ENCODE measurements around the gene AQP12B. TPM values are rescaled to one million over a fixed set of nuclear protein-coding genes. Genes with fewer than 3 reads are reported as not detected.
"Not testable (repeated sequence)": the region's sequence is repeated elsewhere in the genome, so short reads cannot be mapped to it uniquely, and the experiment has no call there.

The AQP12B gene
- total RNA-seq, 1 experiment from 2014 or later, result not detected

GRCh38 chr2:240691631-240692420 is 9.1 kb upstream of the AQP12B start, which contains the start of gene AQP12A:
Gene AQP12A (plus strand): TSS chr2:240691866. CDS start chr2:240691914, 48 bp downstream.
- H3K36me3 Mint-ChIP-seq (ENCODE audit: insufficient read depth, unreplicated experiment); DNase-seq; H3K4me3 Mint-ChIP-seq (ENCODE audit: low read depth, unreplicated experiment); H3K9me3 Mint-ChIP-seq (ENCODE audit: low read depth, unreplicated experiment); intact Hi-C loops (cut with micrococcal nuclease; ENCODE audit: unreplicated experiment); CTCF ChIA-PET; H3K4me1 Mint-ChIP-seq (ENCODE audit: low read depth, unreplicated experiment); H3K27ac Mint-ChIP-seq (ENCODE audit: unreplicated experiment); BruUV-seq (replicated peaks): not testable (repeated sequence)
- H3K27me3 Mint-ChIP-seq (ENCODE audit: unreplicated experiment), result peaks cover 13% of the 10 kb centered on the region

DNA sequence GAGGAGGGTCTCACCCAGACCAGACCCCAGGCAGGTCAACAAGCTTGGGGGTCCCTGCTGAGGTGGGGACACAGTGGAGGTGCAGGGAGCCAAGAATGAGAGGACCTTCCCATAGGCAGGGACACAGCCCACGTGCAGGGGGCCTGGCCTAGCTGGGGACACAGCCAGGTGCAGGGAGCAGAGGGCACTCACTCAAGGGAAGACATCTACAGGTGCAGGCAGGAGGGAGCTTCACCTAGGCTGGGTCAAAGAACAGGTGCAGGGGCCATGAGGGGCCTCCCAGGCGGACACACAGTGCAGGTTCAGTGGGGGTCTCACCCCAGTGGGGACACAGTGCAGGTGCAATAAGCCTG is 8.4 kb upstream of the AQP12B start:
- CTCF ChIA-PET; H3K4me1 Mint-ChIP-seq (ENCODE audit: low read depth, unreplicated experiment); BruUV-seq (replicated peaks); DNase-seq; H3K36me3 Mint-ChIP-seq (ENCODE audit: insufficient read depth, unreplicated experiment); intact Hi-C loops (cut with micrococcal nuclease; ENCODE audit: unreplicated experiment); H3K4me3 Mint-ChIP-seq (ENCODE audit: low read depth, unreplicated experiment); H3K27ac Mint-ChIP-seq (ENCODE audit: unreplicated experiment); H3K9me3 Mint-ChIP-seq (ENCODE audit: low read depth, unreplicated experiment): not testable (repeated sequence)
- H3K27me3 Mint-ChIP-seq (ENCODE audit: unreplicated experiment), result peaks cover 13% of the 10 kb centered on the region

- H3K9me3 Mint-ChIP-seq (ENCODE audit: low read depth, unreplicated experiment); H3K36me3 Mint-ChIP-seq (ENCODE audit: insufficient read depth, unreplicated experiment); H3K4me3 Mint-ChIP-seq (ENCODE audit: low read depth, unreplicated experiment); intact Hi-C loops (cut with micrococcal nuclease; ENCODE audit: unreplicated experiment); DNase-seq; H3K27ac Mint-ChIP-seq (ENCODE audit: unreplicated experiment); BruUV-seq (replicated peaks): not testable (repeated sequence)
- H3K4me1 Mint-ChIP-seq (ENCODE audit: low read depth, unreplicated experiment), result peaks cover 13% of the 10 kb centered on the region
- H3K27me3 Mint-ChIP-seq (ENCODE audit: unreplicated experiment), result peaks cover 13% of the 10 kb centered on the region
- CTCF ChIA-PET, result interaction anchor here (0.6 kb wide), 1 partner anchor 224 kb away, joined by 3 read pairs; no protein-coding TSS in a partner anchor
Measured at GRCh38 chr2:240690421-240691074, 7.9 kb upstream of the AQP12B start.

DNA sequence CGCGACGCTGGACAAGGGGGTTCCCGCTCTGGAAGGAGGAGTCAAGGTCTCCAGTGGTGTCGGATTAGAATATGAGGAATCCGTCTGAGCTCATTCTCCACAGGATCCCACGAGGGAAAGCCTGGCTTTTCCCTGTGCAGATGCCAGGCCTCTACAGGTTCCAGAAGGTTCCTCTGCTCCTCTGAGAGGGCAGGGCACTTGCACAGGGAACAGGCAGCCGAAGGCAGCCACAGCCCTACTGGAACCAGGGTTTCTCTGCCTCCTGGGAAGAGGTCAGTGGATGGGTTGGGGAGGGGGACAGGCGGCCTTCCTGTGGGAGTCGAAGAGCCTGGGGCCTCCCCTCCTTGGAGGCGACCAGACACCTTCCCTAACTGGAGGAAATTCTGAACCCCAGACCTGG is 7.3 kb upstream of the AQP12B start:
- no peak overlapping the region for H3K4me3 Mint-ChIP-seq (ENCODE audit: low read depth, unreplicated experiment)
- H3K27me3 Mint-ChIP-seq (ENCODE audit: unreplicated experiment), result peaks cover 13% of the 10 kb centered on the region
- no peak overlapping the region for H3K27ac Mint-ChIP-seq (ENCODE audit: unreplicated experiment)
- no peaks in the 10 kb centered on the region for H3K9me3 Mint-ChIP-seq (ENCODE audit: low read depth, unreplicated experiment)
- no peak for DNase-seq
- no TSS peak for BruUV-seq (replicated peaks)
- peaks cover 13% of the 10 kb centered on the region for H3K4me1 Mint-ChIP-seq (ENCODE audit: low read depth, unreplicated experiment)
- intact Hi-C loops (cut with micrococcal nuclease; ENCODE audit: unreplicated experiment), result no loop called here
- TF ChIP-seq CTCF (IDR thresholded peaks at IDR 0.05; ENCODE audit: unreplicated experiment), result no peak
- H3K36me3 Mint-ChIP-seq (ENCODE audit: insufficient read depth, unreplicated experiment), result no peaks in the 10 kb centered on the region
- CTCF ChIA-PET, result interaction anchor here (0.6 kb wide), 1 partner anchor 224 kb away, joined by 3 read pairs; no protein-coding TSS in a partner anchor

GRCh38 chr2:240688553-240688919 is 5.9 kb upstream of the AQP12B start:
- Mint-ChIP-seq H3K9me3 (ENCODE audit: low read depth, unreplicated experiment) (no peaks in the 10 kb centered on the region), H3K27me3 (ENCODE audit: unreplicated experiment) (peaks cover 6% of the 10 kb centered on the region), H3K27ac (ENCODE audit: unreplicated experiment) (no peak overlapping the region), H3K4me1 (ENCODE audit: low read depth, unreplicated experiment) (peaks cover 13% of the 10 kb centered on the region), H3K4me3 (ENCODE audit: low read depth, unreplicated experiment) (no peak overlapping the region), H3K36me3 (ENCODE audit: insufficient read depth, unreplicated experiment) (no peaks in the 10 kb centered on the region)
- TF ChIP-seq CTCF (IDR thresholded peaks at IDR 0.05; ENCODE audit: unreplicated experiment), result no peak
- no TSS peak for BruUV-seq (replicated peaks)
- DNase-seq, result no peak
- CTCF ChIA-PET, result no interaction called here
- intact Hi-C loops (cut with micrococcal nuclease; ENCODE audit: unreplicated experiment), result no loop called here

Data from Calu3 (cell line).